ENCODE measurements around the gene PLOD2.

DNA sequence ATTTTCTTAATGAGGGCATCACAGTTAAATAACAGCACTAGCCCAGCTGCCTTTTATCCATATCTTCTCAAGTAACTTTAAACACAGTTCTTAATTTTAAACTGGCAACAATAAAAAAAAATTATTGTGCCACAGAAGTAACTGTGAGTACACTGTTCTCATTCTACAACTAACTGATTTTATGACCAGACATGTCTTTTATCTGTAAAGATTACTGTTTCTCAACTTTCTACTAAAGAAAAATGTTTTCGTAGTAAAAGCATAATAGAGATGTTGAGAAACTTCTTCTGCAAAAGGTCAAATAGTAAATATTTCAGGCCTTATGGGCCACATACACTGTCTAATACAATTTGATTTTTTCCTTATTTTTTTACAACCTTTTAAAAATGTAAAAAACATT is 32.0 kb downstream of the PLOD2 start:
- TF ChIP-seq YY1 (IDR thresholded peaks at IDR 0.05; ENCODE audit: low read depth, low read length) (no peak), CHD2 (IDR thresholded peaks at IDR 0.05; ENCODE audit: low read length) (no peak), CTCF (IDR thresholded peaks at IDR 0.05; ENCODE audit: control extremely low read depth in 1 of 3, insufficient read depth in 1 of 3, low read depth in 1 of 3, low read length in 3 of 3) (no peak), EZH2 (IDR thresholded peaks at IDR 0.05; ENCODE audit: low read depth, low read length, severe bottlenecking) (no peak), EP300 (IDR thresholded peaks at IDR 0.05; ENCODE audit: borderline replicate concordance in 1 of 2, low read depth in 2 of 2, low read length in 2 of 2) (no peak), POLR2A (IDR thresholded peaks at IDR 0.05; ENCODE audit: control extremely low read depth in 1 of 2, low read depth in 2 of 2, low read length in 2 of 2) (no peak), TEAD4 (IDR thresholded peaks at IDR 0.05; ENCODE audit: low read depth, low read length) (no peak), ATF3 (IDR thresholded peaks at IDR 0.05; ENCODE audit: insufficient read depth, low read depth, low read length) (no peak)

Data from H1 (cell line).